HL-60/S4 (cell line): Measurements from ENCODE around the gene KRT84.

Experiments used
- in situ Hi-C: fragments of 300-500 bp; cut with MboI; formaldehyde crosslinking; loops from 2 replicates; pipeline ENCODE4 v1.14.3; 2022; ENCODE audit warnings: low sequenced_read_pairs

The KRT84 gene, protein sequence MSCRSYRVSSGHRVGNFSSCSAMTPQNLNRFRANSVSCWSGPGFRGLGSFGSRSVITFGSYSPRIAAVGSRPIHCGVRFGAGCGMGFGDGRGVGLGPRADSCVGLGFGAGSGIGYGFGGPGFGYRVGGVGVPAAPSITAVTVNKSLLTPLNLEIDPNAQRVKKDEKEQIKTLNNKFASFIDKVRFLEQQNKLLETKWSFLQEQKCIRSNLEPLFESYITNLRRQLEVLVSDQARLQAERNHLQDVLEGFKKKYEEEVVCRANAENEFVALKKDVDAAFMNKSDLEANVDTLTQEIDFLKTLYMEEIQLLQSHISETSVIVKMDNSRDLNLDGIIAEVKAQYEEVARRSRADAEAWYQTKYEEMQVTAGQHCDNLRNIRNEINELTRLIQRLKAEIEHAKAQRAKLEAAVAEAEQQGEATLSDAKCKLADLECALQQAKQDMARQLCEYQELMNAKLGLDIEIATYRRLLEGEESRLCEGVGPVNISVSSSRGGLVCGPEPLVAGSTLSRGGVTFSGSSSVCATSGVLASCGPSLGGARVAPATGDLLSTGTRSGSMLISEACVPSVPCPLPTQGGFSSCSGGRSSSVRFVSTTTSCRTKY

DNA sequence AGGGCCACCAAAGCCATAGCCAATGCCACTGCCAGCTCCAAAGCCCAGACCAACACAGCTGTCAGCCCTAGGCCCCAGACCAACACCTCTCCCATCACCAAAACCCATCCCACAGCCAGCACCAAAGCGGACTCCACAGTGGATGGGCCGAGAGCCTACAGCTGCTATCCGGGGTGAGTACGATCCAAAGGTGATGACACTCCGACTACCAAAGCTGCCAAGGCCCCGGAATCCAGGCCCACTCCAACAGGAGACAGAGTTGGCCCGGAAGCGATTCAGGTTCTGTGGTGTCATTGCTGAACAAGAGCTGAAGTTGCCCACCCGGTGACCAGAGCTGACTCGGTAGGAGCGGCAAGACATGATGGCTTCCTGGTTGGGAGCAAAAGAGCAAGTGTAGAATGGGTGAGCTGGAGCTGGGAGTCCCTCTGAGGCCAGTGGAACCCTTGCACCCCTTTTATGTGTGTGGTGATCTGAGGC lies at the start of gene KRT84:
TSS of gene KRT84 (minus strand) at position 427 of the 477 bp plus-strand sequence. CDS start at position 360, 67 bp downstream.
- in situ Hi-C loops, result loop anchor here (25.0 kb wide), 2 partner anchors 477 to 602 kb away; no protein-coding TSS in a partner anchor

DNA sequence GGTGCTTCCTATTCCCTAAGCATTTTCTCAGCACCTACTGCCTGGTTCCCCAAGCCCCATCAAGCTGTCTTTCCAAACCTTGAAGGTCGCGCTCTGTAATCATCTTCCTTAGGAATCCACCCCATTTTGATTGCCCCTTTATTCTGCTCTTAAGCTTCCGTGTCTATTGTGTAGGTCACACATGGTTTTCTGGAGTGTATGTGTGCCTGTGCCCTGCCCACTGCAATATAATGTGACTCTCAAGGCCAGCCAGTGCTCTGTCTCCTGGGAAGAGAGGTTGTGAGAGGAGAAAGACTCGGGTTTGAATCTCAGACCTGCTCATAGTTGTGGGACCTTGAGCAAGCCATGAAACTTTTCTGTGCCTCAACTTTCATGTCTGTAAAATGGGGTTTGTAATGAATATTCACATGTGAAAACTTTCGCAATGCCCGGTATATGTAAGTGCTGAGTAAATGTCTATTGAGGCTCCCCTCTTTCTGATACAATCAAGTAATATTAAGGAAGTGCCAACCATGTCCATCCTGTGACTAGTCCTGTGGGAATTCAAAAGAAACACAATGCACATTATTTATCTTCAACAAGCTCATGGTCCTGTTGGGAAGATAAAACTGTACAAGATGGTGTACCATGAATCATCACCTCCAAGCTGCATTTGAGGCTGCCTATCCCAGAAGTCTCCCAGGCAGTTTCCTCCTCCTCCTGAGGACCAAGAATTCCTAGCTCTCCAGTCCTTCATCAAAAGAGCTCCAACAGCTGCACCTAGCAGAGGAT lies 49.5 kb upstream of the KRT84 start:
- in situ Hi-C loops, result no loop called here

DNA sequence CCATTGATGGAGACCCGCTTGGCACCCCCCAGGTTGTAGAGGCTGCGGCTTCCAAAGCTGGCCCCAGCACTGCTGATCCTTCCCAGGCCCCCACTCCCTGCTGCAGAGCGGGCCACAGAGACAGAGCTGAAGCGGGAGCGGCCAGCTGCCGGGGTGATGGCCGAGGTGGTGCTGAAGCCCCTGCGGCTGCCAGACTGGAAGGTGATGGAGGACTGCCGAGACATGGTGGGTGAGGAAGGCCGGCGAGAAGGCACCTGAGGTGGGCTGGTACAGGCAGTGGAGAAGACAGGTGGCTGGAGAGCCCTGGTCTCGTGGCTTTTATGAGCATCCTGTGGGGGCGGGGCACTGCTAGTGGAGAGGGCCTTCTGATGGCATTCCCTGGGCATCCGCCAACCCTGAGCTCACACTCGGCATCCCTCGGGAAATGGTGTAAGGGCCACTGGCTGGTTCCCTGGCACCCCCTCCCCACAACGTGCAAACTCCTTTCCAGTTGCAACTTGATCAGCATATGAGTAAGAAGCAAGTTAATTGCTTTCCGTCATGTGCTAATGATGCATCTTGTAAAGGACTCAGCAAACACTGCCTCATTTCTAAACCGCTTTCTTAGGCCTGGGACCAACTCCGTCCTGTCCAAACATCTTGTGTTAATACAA lies 48.8 kb upstream of the KRT84 start, which contains the start of gene KRT75:
TSS of gene KRT75 (minus strand) at position 291 of the 653 bp plus-strand sequence. CDS start at position 224, 67 bp downstream.
- in situ Hi-C loops, result no loop called here

DNA sequence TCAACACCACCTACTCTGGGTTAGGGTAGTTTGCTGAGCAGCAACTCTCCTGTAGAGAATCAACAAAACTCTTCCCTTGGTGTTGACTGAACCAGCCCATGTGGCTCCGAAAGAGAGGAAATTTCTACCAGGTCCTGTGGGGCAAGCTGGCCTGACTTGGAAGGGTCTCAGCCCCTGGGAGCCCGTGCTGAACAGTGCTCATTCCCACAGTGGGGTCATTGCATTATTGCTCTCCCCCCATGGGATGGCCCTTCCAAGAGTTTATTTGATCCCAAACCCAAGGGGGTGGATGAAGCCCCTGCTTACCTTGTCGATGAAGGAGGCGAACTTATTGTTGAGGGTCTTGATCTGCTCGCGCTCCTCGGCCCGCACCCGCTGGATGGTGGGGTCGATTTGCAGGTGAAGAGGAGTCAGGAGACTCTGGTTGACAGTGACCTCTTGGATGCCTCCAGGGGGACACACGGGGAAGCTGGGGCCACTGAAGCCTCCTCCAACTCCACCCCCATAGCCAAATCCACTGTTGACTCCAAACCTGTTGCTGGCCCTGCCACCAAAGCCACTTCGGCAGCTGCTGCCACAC lies 48.1 kb upstream of the KRT84 start:
- in situ Hi-C loops, result no loop called here

DNA sequence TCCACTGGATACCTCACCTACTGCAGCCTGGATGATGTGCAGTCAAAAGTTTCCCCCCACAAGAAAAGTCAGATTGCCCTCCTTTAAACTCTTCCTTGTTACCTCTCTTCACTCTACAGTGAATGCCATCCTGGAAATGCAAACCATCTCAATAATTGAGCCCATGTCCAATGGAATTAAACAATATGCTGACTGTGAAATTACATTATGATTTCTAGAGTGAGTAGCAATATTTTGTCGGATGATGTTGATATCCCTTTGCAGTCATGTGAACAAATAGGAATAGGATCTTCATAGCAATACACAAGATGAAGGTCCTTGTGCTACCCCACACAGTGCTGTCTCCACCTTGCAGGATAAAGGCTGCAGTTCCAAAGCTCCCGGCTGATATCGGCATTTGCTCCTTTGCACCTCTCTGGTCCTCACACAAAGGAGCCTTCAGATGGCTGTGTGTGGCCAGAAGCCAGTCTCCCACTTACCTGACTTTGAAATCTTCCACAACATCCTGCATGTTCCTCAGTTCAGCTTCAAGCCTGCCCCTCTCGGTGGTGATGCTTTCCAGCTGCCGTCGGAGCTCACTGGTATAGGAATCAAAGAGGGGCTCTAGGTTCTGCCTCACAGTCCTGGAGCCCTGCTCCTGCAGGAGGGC lies 47.2 kb upstream of the KRT84 start:
- in situ Hi-C loops, result no loop called here

DNA sequence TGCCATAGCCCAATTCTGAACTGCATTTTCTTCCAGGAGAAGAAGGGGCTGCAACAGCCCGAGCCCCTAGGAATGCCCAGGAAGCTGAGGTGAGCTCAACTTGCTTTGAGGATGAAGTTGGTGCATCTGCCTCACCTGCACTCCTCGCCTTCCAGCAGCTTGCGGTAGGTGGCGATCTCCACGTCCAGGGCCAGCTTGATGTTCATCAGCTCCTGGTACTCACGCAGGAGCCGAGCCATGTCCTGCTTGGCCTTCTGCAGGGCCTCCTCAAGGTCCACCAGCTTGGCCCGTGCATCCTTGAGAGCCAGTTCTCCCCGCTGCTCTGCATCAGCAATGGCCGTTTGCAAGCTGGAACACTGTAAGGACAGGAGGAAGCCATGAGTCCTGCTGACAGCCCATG lies 42.7 kb upstream of the KRT84 start:
- in situ Hi-C loops, result no loop called here

DNA sequence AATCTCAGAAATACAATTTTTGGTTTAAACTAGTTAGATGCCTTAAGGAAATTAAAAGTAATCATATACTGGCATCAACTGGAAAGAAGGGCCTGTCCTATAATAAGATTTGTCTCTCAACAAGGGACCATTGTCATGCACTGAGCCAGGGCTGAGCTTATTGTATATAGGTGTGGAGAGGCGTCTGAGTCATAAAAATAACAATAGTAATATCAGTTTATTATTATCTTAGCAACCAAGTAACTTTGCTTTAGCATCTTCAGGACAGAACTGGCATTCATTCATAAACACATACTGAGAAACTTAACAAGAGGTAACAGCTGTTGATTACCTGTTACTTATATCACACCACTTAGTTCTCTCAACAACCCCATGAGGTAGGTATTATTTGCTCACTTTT lies 41.6 kb upstream of the KRT84 start:
- in situ Hi-C loops, result no loop called here

DNA sequence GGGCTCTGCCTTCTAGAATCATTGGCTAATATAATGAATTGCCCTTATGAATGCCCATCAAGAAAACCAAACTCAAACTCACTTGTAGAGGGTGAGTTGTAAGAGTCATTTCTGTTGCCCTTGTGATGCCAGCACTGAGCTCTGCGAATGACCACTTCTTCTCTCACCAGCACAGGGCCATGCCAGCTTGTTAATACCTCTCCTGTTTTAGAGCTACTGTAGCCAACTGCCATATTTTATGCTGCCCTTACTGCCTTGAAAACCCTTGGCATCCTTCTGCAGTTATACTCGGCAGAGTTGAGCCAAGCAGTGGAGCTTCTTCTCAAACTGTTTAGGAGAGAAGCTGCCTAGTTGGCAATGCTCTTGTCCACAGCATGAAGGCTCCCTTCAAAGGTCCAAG lies 40.6 kb upstream of the KRT84 start:
- in situ Hi-C loops, result no loop called here

DNA sequence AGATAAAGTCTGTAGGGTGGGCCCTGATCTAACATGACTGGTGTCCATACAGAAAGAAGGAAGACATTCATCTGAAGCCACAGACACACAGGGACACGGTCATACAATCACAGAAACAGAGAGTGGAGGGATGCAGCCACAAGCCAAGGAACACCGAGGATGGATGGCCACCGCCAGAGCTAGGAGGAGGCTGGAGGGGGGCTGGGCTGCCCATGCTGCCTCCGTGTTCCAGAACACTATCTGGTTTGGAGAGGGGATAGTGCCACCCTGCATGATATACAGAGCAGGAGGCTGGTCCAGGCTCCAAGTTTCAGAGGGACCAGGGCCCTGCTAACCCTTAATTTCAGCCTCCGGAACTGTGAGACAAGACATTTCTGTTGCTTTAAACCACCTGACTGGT lies 40.0 kb upstream of the KRT84 start:
- in situ Hi-C loops, result no loop called here

DNA sequence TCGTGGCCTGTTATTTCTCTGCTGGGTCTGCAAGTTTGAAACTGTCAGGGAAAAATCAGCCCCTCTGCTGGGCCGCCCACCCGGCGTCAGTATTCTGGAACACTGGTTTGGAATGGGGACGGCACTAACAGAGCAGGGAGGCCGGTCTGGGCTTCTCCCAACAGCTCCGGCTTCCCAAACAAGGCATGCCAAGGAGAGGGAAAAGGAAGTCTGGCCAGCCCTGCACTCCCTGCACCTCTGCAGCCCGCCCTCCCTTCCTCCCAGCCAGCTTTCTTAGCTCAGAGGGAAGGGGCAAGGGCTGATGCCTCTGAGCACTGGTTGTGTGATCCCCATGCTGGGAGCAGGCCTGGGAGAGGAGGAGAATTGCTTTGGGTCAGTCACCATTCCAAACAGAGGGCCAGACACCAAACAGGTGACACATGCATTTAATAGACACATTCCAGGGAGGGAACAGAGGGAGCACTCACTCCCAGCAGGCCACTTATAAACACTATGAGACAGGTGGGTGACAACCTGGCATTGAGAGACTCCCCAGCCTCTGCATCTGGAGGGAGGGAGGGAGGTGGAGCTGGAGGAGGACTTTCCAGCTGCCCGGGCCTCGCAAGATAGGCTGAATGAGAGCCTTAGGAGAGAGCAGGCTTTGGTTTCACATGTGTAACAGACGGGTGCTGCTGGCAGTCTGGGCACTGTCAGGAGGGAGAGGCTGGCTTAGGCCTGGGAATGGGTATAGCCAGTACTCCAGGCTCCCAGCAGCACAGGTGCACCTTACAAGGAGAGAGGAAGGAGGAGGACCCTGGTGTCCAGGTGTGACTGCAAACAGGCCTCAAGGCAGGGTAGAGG lies 38.4 kb upstream of the KRT84 start:
- in situ Hi-C loops, result no loop called here

DNA sequence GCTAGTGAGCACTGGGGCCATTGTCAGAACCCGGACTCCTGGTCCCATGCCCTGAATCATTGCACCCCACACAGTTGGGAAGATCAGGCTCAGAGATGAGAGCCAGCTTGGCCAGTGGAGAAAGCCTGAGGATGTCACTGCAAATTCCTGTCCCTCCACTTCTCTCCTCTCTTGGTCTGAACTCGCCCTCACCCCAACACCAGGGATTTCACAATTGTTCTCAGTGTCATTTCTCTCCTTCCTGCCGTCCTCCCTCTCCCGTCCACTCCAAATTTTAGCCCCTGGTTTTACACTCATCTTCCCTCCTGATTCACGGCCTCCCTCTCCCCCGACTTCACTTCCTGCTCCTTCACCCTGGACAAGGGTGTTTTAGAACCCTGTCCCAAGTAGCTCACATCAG lies 37.6 kb upstream of the KRT84 start:
- in situ Hi-C loops, result no loop called here

DNA sequence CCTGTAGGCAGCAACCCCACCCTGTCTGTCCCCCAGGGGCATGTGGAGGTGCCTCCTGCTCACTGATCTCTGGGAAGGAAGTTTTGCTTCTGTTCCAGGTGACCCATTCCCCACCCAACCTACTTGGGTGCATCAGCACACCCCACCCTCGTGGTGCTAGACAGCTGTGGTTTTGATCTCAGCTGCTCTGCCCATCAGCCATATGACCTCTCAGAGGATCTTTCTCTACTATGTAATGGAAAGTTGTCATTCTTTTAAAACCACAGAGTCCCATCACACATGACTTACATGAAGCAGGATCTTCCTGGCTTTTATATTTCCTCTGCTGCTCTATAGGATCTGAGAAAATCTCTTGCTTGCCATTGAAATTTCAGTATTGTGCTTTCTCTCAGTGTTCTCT lies 34.2 kb upstream of the KRT84 start:
- in situ Hi-C loops, result no loop called here

DNA sequence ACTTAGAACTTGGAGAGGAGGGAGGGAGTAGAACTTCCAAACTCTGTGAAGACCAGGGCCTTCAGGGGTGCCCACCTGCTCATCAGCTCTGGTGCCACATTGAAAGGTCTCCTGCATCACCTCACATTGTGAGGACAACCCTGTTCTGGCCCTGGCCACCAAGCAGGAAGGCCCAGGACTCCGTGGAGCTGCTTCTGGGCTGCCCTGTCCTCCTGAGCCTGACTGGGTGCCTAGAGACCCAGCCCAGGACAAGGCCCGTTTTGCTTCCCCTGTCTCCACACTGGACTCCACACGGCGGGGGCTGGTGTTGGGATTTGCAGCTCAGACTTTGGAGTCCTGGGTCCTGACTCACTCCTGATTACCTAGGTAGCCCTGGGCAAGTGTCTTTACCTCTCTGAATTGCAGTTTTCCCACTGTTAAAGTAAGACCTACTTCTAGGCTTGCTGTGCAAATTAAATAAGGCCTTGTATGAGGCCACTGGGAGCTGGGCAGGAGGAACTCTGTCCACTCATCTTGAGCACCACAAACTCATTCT lies 33.2 kb upstream of the KRT84 start:
- in situ Hi-C loops, result no loop called here

DNA sequence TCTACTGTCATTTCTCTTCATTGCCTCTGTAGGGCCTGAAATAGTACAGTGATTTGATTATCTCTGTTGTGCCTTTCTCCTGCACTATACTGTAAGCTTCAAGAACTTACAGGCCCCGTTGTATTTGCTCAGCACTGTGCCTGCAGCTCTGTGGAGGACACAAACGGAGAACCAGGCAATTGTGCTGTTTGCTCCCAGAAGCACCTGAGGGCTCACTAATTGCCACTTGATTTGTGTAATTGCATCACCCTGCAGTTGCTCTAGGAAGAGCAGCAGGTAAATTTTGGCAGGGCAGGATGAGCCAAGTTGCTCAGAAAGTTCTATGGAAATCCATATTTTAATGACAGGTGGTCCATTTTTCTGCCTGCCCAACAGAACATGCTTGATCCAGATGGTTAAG lies 32.3 kb upstream of the KRT84 start:
- in situ Hi-C loops, result no loop called here

DNA sequence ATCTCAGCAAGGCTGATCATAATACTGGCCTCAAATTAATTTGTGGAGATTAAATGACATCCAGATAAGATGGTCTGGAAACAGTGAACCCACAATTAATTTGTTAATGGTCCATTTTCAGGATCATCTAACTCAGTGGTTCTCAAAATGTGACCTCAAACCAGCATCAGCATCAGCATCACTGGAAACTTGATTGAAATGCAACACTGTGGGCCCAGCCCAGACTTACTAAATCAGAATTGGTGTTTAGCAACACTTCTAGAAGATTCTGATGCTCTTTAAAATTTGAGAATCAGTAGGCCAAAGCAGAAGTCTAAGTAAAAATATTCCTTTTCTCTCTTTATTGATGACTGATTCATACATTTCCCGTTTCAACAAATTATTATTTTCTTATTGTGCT lies 31.3 kb upstream of the KRT84 start:
- in situ Hi-C loops, result no loop called here

DNA sequence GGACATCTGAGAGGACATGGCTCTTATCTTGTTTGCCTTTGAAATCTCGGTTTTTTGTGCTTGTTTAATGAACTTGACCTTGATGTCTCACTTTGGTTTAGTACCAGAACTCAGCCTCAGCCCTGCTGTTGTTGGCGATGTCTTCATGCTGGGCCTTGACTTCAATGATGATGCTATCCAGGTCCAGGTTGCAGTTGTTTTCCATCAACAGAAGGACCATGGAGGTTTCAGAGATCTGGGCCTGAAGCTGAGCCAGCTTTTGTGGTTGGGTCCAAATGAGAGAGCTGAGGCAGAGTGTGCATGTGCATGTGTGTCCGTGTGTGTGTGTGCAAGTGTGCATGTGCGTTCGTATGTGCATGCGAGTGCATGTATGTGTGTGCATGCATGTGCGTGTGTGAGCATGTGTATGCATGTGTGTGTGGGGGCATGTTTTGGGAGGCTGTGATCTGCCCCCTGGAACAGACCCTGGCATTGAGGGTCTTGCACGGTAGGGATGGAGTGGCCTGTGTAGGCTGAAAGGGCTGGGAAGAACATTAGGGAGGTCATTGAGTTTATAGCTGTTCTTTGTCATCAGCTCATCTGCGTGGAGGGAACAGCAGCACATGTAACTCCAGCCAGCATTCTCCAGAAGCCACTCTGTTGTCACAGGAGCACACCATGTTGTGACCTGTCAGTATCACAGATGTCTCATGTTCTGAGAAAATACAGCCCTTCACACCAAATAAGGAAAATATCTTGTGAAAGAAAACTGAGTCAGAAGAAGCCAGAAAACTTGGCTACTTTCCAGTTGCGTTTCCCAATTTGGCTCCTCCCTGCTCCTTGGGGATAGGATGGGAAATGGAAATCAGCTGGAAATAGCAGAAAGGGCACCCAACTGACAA lies 30.7 kb upstream of the KRT84 start:
- in situ Hi-C loops, result no loop called here

DNA sequence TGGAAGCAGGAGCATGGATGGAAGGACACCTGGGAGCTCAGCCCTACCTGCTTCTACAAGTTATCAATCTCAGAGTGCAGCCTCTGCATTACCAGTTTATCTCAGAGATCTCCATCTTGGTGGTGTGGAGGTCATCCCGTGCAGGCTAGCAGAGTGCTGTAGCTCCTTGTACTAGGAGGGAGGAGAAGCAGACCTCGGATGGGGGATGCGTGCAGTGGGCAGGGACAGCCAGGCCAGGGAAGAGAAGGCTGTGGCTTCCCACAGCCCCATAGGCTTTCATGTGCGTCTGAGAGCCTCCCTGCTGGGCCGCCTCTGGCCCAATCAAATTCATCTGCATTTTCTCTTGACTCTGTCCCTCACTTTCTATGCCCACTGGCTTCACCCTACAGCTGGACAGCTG lies 29.5 kb upstream of the KRT84 start:
- in situ Hi-C loops, result no loop called here

DNA sequence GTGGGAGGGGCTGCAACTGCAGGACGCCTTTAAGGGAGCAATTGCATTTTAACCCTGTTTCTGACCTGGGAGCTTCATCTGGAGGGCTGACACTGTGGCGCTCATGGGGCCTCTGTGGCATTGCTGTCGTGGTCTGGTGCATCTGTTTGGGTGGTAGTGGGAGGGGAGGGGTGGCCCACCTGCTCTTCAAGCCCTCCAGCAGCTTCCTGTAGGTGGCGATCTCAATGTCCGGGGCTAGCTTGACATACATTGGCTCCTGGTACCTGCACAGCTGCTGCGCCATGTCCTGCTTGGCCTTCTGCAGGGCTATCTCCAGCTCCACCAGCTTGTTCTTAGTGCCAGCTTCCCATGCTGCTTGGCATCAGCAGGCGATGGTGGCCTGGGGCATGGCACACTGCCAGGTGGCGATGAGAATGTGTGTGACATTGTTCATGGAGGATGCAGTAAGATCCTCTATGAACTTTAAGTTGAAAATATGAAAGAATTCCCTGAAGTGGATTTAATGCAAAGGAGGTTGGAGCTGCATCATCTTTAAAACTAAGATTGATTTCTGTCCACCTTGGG lies 28.4 kb upstream of the KRT84 start:
- in situ Hi-C loops, result no loop called here
